GM12878 (cell line): Measurements from ENCODE around the gene NUDT13. TPM values are rescaled to one million over a fixed set of nuclear protein-coding genes. Genes with fewer than 3 reads are reported as not detected.

Experiments used
- ATAC-seq: fragments of 200-7000 bp; cut with Tn5 transposase; 3 replicates; pipeline ENCODE4 v1.9.1; 2020; ENCODE audit warnings: mild to moderate bottlenecking, moderate library complexity
- BruUV-seq: library from RNA; stranded (reverse); fragments of 400-500 nt; replicated peaks from 2 replicates; lab custom pipeline; 2021; lab: Mats Ljungman, UMichigan
- CTCF ChIA-PET: fragments of 300-600 bp; sonication (Branson Sonifier 250); formaldehyde crosslinking; extraction: SDS; loops from one replicate; lab custom pipeline; 2021; ENCODE audit warnings: inconsistent platforms; lab: Yijun Ruan, JAX
- POLR2A ChIA-PET: fragments of 350-600 bp; formaldehyde crosslinking; extraction: SDS; loops from one replicate; lab custom pipeline; 2021; ENCODE audit warnings: inconsistent platforms; lab: Charles Lee
- RAD21 ChIA-PET: fragments of 300-600 bp; sonication (Branson Sonifier 250); formaldehyde crosslinking; loops from one replicate; lab custom pipeline; 2023; ENCODE audit warnings: antibody characterized with exemption; ENCODE audit not compliant: unreplicated experiment; lab: Charles Lee
- SMC1A ChIA-PET: fragments of 300-600 bp; sonication (Branson Sonifier 250); formaldehyde crosslinking; loops from one replicate; lab custom pipeline; 2023; ENCODE audit not compliant: unreplicated experiment, uncharacterized antibody; lab: Charles Lee
- DNase-seq: peaks from one replicate; pipeline ENCODE4 v3.0.0-alpha.2; 2011; ENCODE audit warnings: low read depth, low spot score
- FAIRE-seq: peaks from 3 replicates; lab custom pipeline; 2011; peaks lifted over from hg19 to GRCh38; lab: Jason Lieb, UNC
- H2AFZ ChIP-seq: 2 replicates; pipeline ENCODE4 v1.6.0; 2011; ENCODE audit warnings: low read depth, low read length, control low read depth; ENCODE audit not compliant: control insufficient read depth
- H3K27ac ChIP-seq: 2 replicates; pipeline ENCODE4 v1.5.1; 2011; ENCODE audit warnings: control low read depth; ENCODE audit not compliant: control insufficient read depth, insufficient read depth
- H3K27me3 ChIP-seq, 2 experiments: replicated peaks in 1 of 2; 2 replicates each; pipeline versions ENCODE4 v1.6.0 to v1.6.1; 2011; ENCODE audit warnings: low read length in 1 of 2; ENCODE audit not compliant: control insufficient read depth in 2 of 2, insufficient read depth in 2 of 2
- H3K36me3 ChIP-seq, 2 experiments: 2 replicates each; pipeline ENCODE4 v1.5.1; 2011; ENCODE audit warnings: low read length in 1 of 2; ENCODE audit not compliant: control insufficient read depth in 2 of 2, insufficient read depth in 2 of 2
- H3K4me1 ChIP-seq: 2 replicates; pipeline ENCODE4 v1.6.1; 2011; ENCODE audit warnings: mild to moderate bottlenecking, low read length, moderate library complexity, mixed read lengths; ENCODE audit not compliant: control insufficient read depth, insufficient read depth
- H3K4me2 ChIP-seq: 2 replicates; pipeline ENCODE4 v1.6.0; 2011; ENCODE audit warnings: control low read depth; ENCODE audit not compliant: control insufficient read depth, insufficient read depth
- H3K4me3 ChIP-seq: fragments of 200-600 bp; sonication (generic); 2 replicates; pipeline ENCODE4 v1.5.1; 2016
- H3K79me2 ChIP-seq: 2 replicates; pipeline ENCODE4 v1.6.0; 2011; ENCODE audit warnings: low read length; ENCODE audit not compliant: control insufficient read depth, insufficient read depth
- H3K9ac ChIP-seq: 2 replicates; pipeline ENCODE4 v1.8.0; 2011; ENCODE audit warnings: low read length, control low read depth, mixed read lengths; ENCODE audit not compliant: control insufficient read depth, insufficient read depth
- H3K9me3 ChIP-seq: replicated peaks from 3 replicates; pipeline ENCODE4 v1.5.1; 2011; ENCODE audit warnings: mild to moderate bottlenecking, low read length; ENCODE audit not compliant: control insufficient read depth, insufficient read depth
- H4K20me1 ChIP-seq: 2 replicates; pipeline ENCODE4 v1.6.0; 2011; ENCODE audit not compliant: control insufficient read depth, insufficient read depth
- NFXL1 ChIP-seq: fragments of 450-650 bp; IDR thresholded peaks from 2 replicates; pipeline ENCODE4 v1.6.1; 2017; ENCODE audit warnings: antibody characterized with exemption, mild to moderate bottlenecking, borderline replicate concordance
- RAD21 ChIP-seq: IDR thresholded peaks from 2 replicates; pipeline ENCODE4 v1.6.1; 2011; ENCODE audit warnings: mild to moderate bottlenecking, low read depth, low read length, moderate library complexity; ENCODE audit not compliant: insufficient read depth
- RUNX3 ChIP-seq: IDR thresholded peaks from 2 replicates; pipeline ENCODE4 v1.6.1; 2012; ENCODE audit warnings: low read length, inconsistent platforms
- SMC3 ChIP-seq: IDR thresholded peaks from 2 replicates; pipeline ENCODE4 v1.6.1; 2011; ENCODE audit warnings: low read length, improper control_type of control experiment, borderline replicate concordance
- YY1 ChIP-seq: IDR thresholded peaks from 2 replicates; pipeline ENCODE4 v1.6.1; 2011; ENCODE audit warnings: low read depth, mild to moderate bottlenecking, low read length
- ZNF384 ChIP-seq: IDR thresholded peaks from 2 replicates; pipeline ENCODE4 v1.6.1; 2012; ENCODE audit warnings: low read depth, mild to moderate bottlenecking, low read length, improper control_type of control experiment, borderline replicate concordance
- WGBS: methylation state at CpG from one replicate; pipeline ENCODE4 v1.1.6; 2016; ENCODE audit warnings: low lambda C conversion rate; ENCODE audit not compliant: insufficient replicate concordance, insufficient coverage; ENCODE audit errors: missing lambda C conversion rate; 5-methylcytosine and 5-hydroxymethylcytosine counted together
- in situ Hi-C: fragments of 300-500 bp; cut with MboI; formaldehyde crosslinking; loops from 9 replicates; pipeline ENCODE4 v1.14.3; 2018; ENCODE audit warnings: mixed read lengths
- intact Hi-C: fragments of 100-400 bp; cut with micrococcal nuclease; formaldehyde crosslinking; loops from one replicate; pipeline ENCODE4 v1.14.2; 2022; ENCODE audit not compliant: unreplicated experiment
- polyA plus RNA-seq, 11 experiments: library from polyadenylated mRNA; depleted of rRNA in 4 of 11; unstranded in 6 of 11; stranded (reverse) in 5 of 11; fragments of >200 nt; fragmentation: Nextera tagmentation in 4 of 11; fragmentation: Illumina TruSeq in 1 of 11; extraction: Ambion mirVana in 4 of 11; extraction: Trizol in 1 of 11; gene quantifications; 1 replicate in 1 of 11; 2 replicates in 10 of 11; pipeline versions ENCODE4 v1.2.1 to v1.2.3, GENCODE V29; 2011 to 2016; ENCODE audit warnings: inconsistent platforms in 2 of 11, missing spikeins in 2 of 11, low read depth in 1 of 11
- total RNA-seq, 4 experiments: library from RNA; depleted of rRNA in 3 of 4; stranded (reverse); fragments of >200 nt in 3 of 4; fragmentation: Illumina TruSeq in 1 of 4; extraction: Trizol in 1 of 4; gene quantifications; 2 replicates each; pipeline versions ENCODE4 v1.2.1 to v1.2.3, GENCODE V29; 2013 to 2021
- TF ChIP-seq, protein P1 (sequence below): IDR thresholded peaks from 2 replicates; pipeline ENCODE4 v1.6.1; 2011; ENCODE audit warnings: mild to moderate bottlenecking, low read depth, low read length, moderate library complexity; ENCODE audit not compliant: insufficient replicate concordance
- TF ChIP-seq, protein P2 (sequence below), 3 experiments: IDR thresholded peaks in 2 of 3; conservative IDR thresholded peaks in 1 of 3; 2 replicates each; pipeline ENCODE4 v1.5.1; 2011; ENCODE audit warnings: low read depth in 3 of 3, low read length in 3 of 3, mild to moderate bottlenecking in 3 of 3, control low read depth in 2 of 3, moderate library complexity in 2 of 3, inconsistent platforms in 1 of 3, mixed read lengths in 1 of 3; ENCODE audit not compliant: control insufficient read depth in 2 of 3, insufficient read depth in 1 of 3; ENCODE audit errors: extremely low read depth in 1 of 3

Gene NUDT13
- total and polyA plus RNA-seq, 10 of the 15 experiments (the other 5 are each of a cell fraction or from before 2014, with no cell fraction given) = 0.72 to 6.1 (median 1.9) TPM

DNA sequence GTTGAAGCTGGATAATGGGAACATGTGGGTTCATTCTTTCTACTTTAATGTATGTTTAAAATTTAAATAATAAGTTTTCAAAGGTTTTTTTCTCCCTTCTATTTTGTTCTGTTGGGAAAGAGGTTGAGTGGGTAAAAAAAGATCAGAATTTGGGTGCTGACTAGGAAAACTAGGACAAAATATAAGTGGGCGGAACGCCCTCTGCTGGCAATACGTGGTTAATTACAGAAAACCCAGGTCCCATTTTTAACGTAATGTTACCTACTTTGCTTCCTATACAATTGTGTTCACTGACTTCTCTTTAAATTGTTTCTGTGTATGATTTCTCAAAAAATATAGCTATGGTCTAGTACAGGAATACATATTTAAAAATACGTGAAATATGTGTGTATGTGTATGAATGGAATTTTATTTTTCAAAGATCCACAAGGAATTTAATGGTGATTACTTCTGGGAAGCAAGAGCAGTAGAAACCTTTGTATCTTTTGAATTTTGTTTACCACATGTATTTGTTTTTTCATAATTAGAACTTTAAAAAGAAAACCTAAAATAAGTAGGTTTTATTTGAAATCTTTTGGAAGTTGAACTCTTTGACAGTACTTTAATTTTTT lies 48.9 kb downstream of the NUDT13 start:
- H3K79me2 ChIP-seq = peaks cover 34% of the 10 kb centered on the region
- no peak for FAIRE-seq
- CTCF ChIA-PET = interaction anchor here (0.6 to 5.3 kb wide), 29 partner anchors 8 to 238 kb away, joined by 3 to 110 read pairs (median 5); partner anchors contain the start of genes FAM149B1, NUDT13 and P4HA1
- peak; percentile 53; the same call in 2 of the 3 replicates for ATAC-seq
- peak; percentile 46; the same call in 1 of the 2 replicates for TF ChIP-seq RUNX3
- TF ChIP-seq RAD21 = peak; percentile 73
- TF ChIP-seq, protein P1, sequence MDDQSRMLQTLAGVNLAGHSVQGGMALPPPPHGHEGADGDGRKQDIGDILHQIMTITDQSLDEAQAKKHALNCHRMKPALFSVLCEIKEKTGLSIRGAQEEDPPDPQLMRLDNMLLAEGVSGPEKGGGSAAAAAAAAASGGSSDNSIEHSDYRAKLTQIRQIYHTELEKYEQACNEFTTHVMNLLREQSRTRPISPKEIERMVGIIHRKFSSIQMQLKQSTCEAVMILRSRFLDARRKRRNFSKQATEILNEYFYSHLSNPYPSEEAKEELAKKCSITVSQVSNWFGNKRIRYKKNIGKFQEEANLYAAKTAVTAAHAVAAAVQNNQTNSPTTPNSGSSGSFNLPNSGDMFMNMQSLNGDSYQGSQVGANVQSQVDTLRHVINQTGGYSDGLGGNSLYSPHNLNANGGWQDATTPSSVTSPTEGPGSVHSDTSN = no peak
- TF ChIP-seq, protein P2, sequence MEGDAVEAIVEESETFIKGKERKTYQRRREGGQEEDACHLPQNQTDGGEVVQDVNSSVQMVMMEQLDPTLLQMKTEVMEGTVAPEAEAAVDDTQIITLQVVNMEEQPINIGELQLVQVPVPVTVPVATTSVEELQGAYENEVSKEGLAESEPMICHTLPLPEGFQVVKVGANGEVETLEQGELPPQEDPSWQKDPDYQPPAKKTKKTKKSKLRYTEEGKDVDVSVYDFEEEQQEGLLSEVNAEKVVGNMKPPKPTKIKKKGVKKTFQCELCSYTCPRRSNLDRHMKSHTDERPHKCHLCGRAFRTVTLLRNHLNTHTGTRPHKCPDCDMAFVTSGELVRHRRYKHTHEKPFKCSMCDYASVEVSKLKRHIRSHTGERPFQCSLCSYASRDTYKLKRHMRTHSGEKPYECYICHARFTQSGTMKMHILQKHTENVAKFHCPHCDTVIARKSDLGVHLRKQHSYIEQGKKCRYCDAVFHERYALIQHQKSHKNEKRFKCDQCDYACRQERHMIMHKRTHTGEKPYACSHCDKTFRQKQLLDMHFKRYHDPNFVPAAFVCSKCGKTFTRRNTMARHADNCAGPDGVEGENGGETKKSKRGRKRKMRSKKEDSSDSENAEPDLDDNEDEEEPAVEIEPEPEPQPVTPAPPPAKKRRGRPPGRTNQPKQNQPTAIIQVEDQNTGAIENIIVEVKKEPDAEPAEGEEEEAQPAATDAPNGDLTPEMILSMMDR (IDR thresholded peaks at IDR 0.05 in 2 of 3, conservative IDR thresholded peaks at IDR 0.05 in 1 of 3; ENCODE audit: control insufficient read depth in 2 of 3, extremely low read depth in 1 of 3, insufficient read depth in 1 of 3, low read depth in 3 of 3, low read length in 3 of 3) = peak; percentile 62 to 81 (median 64)
- TF ChIP-seq SMC3 = peak; percentile 64; the same call in 1 of the 2 replicates
- 0 out of 2 replicates have a peak, but pooled peaks have one; percentile 37 for TF ChIP-seq YY1
- TF ChIP-seq NFXL1 = no peak
- peak; percentile 24; the same call in 1 of the 2 replicates for TF ChIP-seq ZNF384
- H2AFZ ChIP-seq = no peak overlapping the region
- no peak overlapping the region for H3K4me3 ChIP-seq
- POLR2A ChIA-PET = interaction anchor here (0.6 to 2.0 kb wide), 2 partner anchors 63 to 100 kb away, joined by 4 to 13 read pairs; partner anchors contain the start of gene P4HA1
- no peak overlapping the region for H3K4me2 ChIP-seq
- H3K4me1 ChIP-seq = no peaks in the 10 kb centered on the region
- H3K9me3 ChIP-seq = no peaks in the 10 kb centered on the region; the same call in 2 of the 3 replicates
- no peak overlapping the region for H3K9ac ChIP-seq
- H3K27ac ChIP-seq = no peak overlapping the region
- intact Hi-C loops (loop anchor here (2.0 kb wide), 1 partner anchor 62 kb away; the partner anchor contains the start of gene P4HA1), in situ Hi-C loops (no loop called here)
- TSS peak; percentile 34 for BruUV-seq
- RAD21 ChIA-PET = interaction anchor here (0.5 to 4.4 kb wide), 8 partner anchors 21 to 121 kb away, joined by 3 to 58 read pairs (median 4); partner anchors contain the start of gene P4HA1
- H3K27me3 ChIP-seq = no peaks in the 10 kb centered on the region
- SMC1A ChIA-PET = interaction anchor here (0.9 to 4.0 kb wide), 14 partner anchors 9 to 162 kb away, joined by 3 to 61 read pairs (median 6); partner anchors contain the start of genes ECD, FAM149B1, NUDT13 and P4HA1
- no peaks in the 10 kb centered on the region for H4K20me1 ChIP-seq
- peaks cover 0 to 14% of the 10 kb centered on the region in 2 experiments; a peak in 3 of 4 replicates for H3K36me3 ChIP-seq
- WGBS = 2% methylated on average over 5 of the region's 5 CpGs
- DNase-seq = peak; percentile 30
